Right renal pelvis (tissue), 4 donors: Measurements from ENCODE around the gene MGST2. TPM values are rescaled to one million over a fixed set of nuclear protein-coding genes. Genes with fewer than 3 reads are reported as not detected.
"Not testable (repeated sequence)": the region's sequence is repeated elsewhere in the genome, so short reads cannot be mapped to it uniquely, and the experiment has no call there.

Source experiments
- DNase-seq, 4 donors: peaks; one replicate each; pipeline ENCODE4 v3.0.0-alpha.2; 2013; ENCODE audit warnings: low read depth in 4 of 4, low spot score in 3 of 4, missing footprints in 1 of 4
- polyA plus RNA-seq, 4 donors: library from polyadenylated mRNA; unstranded; fragments of 120-200 nt; gene quantifications; one replicate each; pipeline ENCODE4 v1.2.1, GENCODE V29; 2013; ENCODE audit not compliant: insufficient read length in 4 of 4

The MGST2 gene
- 10 to 100 TPM; 56.1 to 65.1 (median 62.9) TPM for polyA plus RNA-seq

- peak; percentile 67 to 81 (median 70) for DNase-seq
Measured at GRCh38 chr4:139665690-139666529, at the start of gene MGST2. Gene MGST2, plus strand, starts transcription at chr4:139665819. Its CDS starts 201 bp downstream, at chr4:139666020.

GRCh38 chr4:139617702-139618490 lies 47.7 kb upstream of the MGST2 start:
- no peak for DNase-seq

- no peak for DNase-seq
Measured at GRCh38 chr4:139619644-139620043, 46.0 kb upstream of the MGST2 start.

- DNase-seq = no peak
Measured at GRCh38 chr4:139622901-139623381, 42.7 kb upstream of the MGST2 start.

GRCh38 chr4:139624441-139625092 lies 41.1 kb upstream of the MGST2 start:
- DNase-seq = no peak

- no peak for DNase-seq
Measured at GRCh38 chr4:139625093-139625455, 40.5 kb upstream of the MGST2 start.

- DNase-seq = no peak
Measured at GRCh38 chr4:139625482-139625881, 40.1 kb upstream of the MGST2 start.

GRCh38 chr4:139628184-139629012 lies 37.2 kb upstream of the MGST2 start:
- DNase-seq = no peak

GRCh38 chr4:139629436-139630125 lies 36.0 kb upstream of the MGST2 start:
- DNase-seq = peak in 1 of 4 donors; percentile 37

GRCh38 chr4:139630126-139630495 lies 35.5 kb upstream of the MGST2 start:
- DNase-seq = no peak

- no peak for DNase-seq
Measured at GRCh38 chr4:139630991-139631390, 34.6 kb upstream of the MGST2 start.

GRCh38 chr4:139631791-139632190 lies 33.8 kb upstream of the MGST2 start:
- DNase-seq = no peak

GRCh38 chr4:139632739-139633138 lies 32.9 kb upstream of the MGST2 start:
- DNase-seq = not testable (repeated sequence)

GRCh38 chr4:139633195-139633594 lies 32.4 kb upstream of the MGST2 start:
- DNase-seq = no peak

GRCh38 chr4:139633661-139634060 lies 32.0 kb upstream of the MGST2 start:
- no peak for DNase-seq

- DNase-seq = no peak
Measured at GRCh38 chr4:139635966-139636365, 29.7 kb upstream of the MGST2 start.

GRCh38 chr4:139638306-139638705 lies 27.3 kb upstream of the MGST2 start:
- not testable (repeated sequence) for DNase-seq

- no peak for DNase-seq
Measured at GRCh38 chr4:139639654-139640053, 26.0 kb upstream of the MGST2 start.

GRCh38 chr4:139641218-139641617 lies 24.4 kb upstream of the MGST2 start:
- no peak for DNase-seq

- DNase-seq = no peak
Measured at GRCh38 chr4:139642364-139642763, 23.3 kb upstream of the MGST2 start.
